ENCODE data around the gene PRKCE. TPM values are rescaled to one million over a fixed set of nuclear protein-coding genes. Genes with fewer than 3 reads are reported as not detected.

The PRKCE gene
- total RNA-seq, 2 experiments from 2014 or later: 17.0 to 42.1 TPM

DNA sequence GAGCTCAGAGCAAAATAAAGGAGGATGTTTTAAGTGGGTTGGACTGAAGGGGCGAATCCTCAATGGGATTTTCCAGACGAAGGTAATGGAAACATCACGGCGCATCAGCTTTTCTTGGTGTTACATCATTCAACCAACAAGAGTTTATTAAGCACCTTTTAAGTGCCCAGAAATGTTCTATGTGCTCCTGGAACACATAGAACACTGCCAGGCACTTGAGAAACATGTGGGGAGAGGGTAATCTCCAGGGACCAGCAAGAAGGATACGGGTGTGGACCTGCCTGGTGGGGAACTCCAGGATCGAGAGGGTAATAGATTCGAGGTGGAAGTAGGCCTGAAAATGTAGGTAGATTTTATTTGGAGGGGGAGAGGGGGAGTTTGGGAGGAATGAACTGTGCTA lies 168.6 kb downstream of the PRKCE start:
- Histone ChIP-seq H3K9me3 (ENCODE audit: low read length) (no peaks in the 10 kb centered on the region), H3K27ac (ENCODE audit: low read depth, low read length, poor library complexity, severe bottlenecking) (no peak overlapping the region), H3K4me3 (ENCODE audit: low read depth, low read length, poor library complexity, severe bottlenecking) (no peak overlapping the region), H3K9me2 (ENCODE audit: insufficient read depth, low read length) (no peaks in the 10 kb centered on the region; the same call in 1 of the 2 replicates), H4K20me1 (ENCODE audit: insufficient read depth, low read length) (no peaks in the 10 kb centered on the region), H3K79me2 (ENCODE audit: insufficient read depth, low read depth, low read length) (no peaks in the 10 kb centered on the region), H3K4me2 (ENCODE audit: low read length) (no peak overlapping the region), H2AFZ (ENCODE audit: low read length) (no peak overlapping the region), H3K4me1 (ENCODE audit: insufficient read depth, low read length, poor library complexity, severe bottlenecking) (peaks cover 2% of the 10 kb centered on the region), H3K36me3 (ENCODE audit: insufficient read depth, low read length) (no peaks in the 10 kb centered on the region)
- CTCF ChIA-PET (ENCODE audit: unreplicated experiment): no interaction called here
- TF ChIP-seq EZH2phosphoT487 (IDR thresholded peaks at IDR 0.05; ENCODE audit: borderline replicate concordance, low read depth, low read length) (no peak), CTCF (conservative IDR thresholded peaks at IDR 0.05; ENCODE audit: low read length) (no peak)
- intact Hi-C loops (cut with micrococcal nuclease; ENCODE audit: unreplicated experiment): no loop called here
- DNase-seq (ENCODE audit: low spot score): no peak
- no TSS peak for BruUV-seq (replicated peaks)
- POLR2A ChIA-PET: no interaction called here

DNA sequence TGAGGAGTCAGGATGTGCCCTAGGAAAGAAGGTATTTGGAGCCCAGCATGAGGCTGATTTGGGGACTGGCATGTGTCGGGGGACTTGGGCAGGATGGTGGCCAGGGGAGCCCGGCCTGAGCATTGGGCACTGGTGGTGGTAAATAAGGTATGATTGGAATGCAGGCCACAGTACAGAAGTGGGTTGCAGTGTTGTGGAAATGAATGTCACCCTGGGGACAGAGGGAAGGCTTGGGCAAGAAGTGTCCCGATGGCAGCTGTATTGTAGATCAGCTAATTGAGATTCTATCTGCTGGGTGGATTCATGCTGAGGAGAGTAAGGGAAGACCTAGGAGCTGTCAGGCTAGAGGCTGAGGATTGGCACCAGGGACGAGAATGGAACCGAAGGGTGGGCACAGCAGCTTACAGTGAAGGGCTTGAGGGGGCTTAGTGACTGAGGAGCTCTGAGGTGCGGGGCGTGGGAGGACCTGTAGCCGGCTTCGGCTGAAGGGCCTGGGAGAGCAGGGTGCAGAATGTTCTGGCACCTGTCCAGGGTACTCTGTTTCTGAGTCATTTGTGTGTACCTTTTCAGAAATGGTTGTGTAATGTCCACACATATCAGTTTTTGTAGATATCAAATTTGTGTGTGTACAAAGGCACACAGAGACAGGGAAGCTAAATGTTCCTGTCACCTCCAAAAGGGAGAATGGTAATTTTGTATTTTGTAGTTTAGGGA lies 170.2 kb downstream of the PRKCE start:
- no peaks in the 10 kb centered on the region for H4K20me1 ChIP-seq (ENCODE audit: insufficient read depth, low read length)

More for the DNA sequence above, 170.2 kb downstream of the PRKCE start:
- Histone ChIP-seq H3K4me2 (ENCODE audit: low read length) (no peak overlapping the region), H3K4me1 (ENCODE audit: insufficient read depth, low read length, poor library complexity, severe bottlenecking) (peaks cover 7% of the 10 kb centered on the region), H3K36me3 (ENCODE audit: insufficient read depth, low read length) (no peaks in the 10 kb centered on the region), H3K27ac (ENCODE audit: low read depth, low read length, poor library complexity, severe bottlenecking) (no peak overlapping the region), H3K9me3 (ENCODE audit: low read length) (no peaks in the 10 kb centered on the region), H3K79me2 (ENCODE audit: insufficient read depth, low read depth, low read length) (no peaks in the 10 kb centered on the region), H2AFZ (ENCODE audit: low read length) (no peak overlapping the region), H3K9me2 (ENCODE audit: insufficient read depth, low read length) (no peaks in the 10 kb centered on the region), H3K4me3 (ENCODE audit: low read depth, low read length, poor library complexity, severe bottlenecking) (no peak overlapping the region)
- ChIA-PET POLR2A (interaction anchor here (0.6 kb wide), 2 partner anchors 11 to 92 kb away, joined by 4 to 5 read pairs; no protein-coding TSS in a partner anchor), CTCF (ENCODE audit: unreplicated experiment) (no interaction called here)
- intact Hi-C loops (cut with micrococcal nuclease; ENCODE audit: unreplicated experiment): no loop called here
- no TSS peak for BruUV-seq (replicated peaks)
- TF ChIP-seq CTCF (conservative IDR thresholded peaks at IDR 0.05; ENCODE audit: low read length) (no peak), EZH2phosphoT487 (IDR thresholded peaks at IDR 0.05; ENCODE audit: borderline replicate concordance, low read depth, low read length) (no peak)
- DNase-seq (ENCODE audit: low spot score): no peak

All from OCI-LY7 (cell line).